Measurements from ENCODE around the gene CD28. TPM values are rescaled to one million over a fixed set of nuclear protein-coding genes. Genes with fewer than 3 reads are reported as not detected.
A peak's percentile ranks its signal among the peaks of the same experiment; 100 is the strongest.
"Not testable (repeated sequence)": the region's sequence is repeated elsewhere in the genome, so short reads cannot be mapped to it uniquely, and the experiment has no call there.

CD28 gene
- total RNA-seq, 1 donor from 2014 or later, result 1.5 TPM

GRCh38 chr2:203685789-203686420, 20.5 kb upstream of the CD28 start:
- DNase-seq (ENCODE audit: low spot score) (no peak), ATAC-seq (no peak)

DNA sequence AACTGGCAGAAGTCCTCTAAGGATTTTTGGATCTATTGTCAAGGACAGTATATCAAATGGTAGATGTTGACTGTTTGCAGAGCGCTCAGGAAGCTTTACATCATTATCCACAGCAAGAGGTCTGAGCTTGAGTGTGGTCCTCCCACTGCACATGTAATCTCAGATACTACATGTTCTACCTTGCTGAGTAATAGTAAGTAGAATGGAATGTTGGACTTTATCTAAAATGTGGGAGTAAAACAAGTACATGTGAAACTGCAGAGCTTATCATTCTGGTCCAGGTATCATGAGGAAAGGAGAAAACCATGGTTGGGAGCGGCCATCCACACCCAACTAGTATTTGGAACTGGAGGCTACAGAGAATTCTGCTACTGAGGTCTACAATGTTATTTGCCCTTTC, 19.3 kb upstream of the CD28 start:
- ATAC-seq, result no peak

DNA sequence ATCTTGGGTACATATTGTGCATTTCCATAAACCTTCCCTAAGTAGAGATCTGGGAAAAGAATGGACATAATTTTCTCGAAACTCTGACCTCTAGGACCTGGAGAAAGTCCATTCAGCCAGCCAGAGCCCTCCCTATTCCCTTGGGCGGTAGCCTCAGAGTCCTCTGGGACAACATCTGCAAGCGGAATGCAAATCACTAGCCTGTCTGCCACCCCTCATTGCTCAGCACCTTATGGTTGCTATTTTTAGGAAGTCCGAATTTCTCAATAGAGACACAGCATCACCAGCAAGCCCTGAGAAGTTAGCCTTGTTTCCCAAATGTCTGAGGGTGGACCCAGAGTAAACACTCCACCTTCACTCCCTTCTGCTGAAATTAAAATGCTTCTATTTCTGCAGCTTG, 17.6 kb upstream of the CD28 start:
- ATAC-seq (peak; percentile 52), DNase-seq (ENCODE audit: low spot score) (no peak)

More for the DNA sequence above, 19.3 kb upstream of the CD28 start:
- no peak for DNase-seq (ENCODE audit: low spot score)

GRCh38 chr2:203689426-203690116, 16.9 kb upstream of the CD28 start:
- no peak for ATAC-seq

DNA sequence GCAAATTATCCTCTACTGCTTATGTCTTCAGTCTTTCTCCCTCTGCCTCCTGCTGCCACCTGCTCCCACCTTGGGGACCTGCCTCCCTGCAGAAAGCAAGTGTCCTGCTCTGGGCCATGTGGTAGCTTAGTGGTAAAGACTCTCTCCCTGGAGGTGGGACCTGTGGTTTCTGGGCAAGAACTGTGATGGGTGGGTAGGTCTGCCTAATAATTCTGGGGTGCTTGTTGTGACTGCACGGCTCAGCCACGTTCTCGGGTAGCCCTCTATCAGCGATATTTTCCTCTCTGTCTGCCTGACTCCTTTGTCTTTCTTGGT, 16.4 kb upstream of the CD28 start:
- no peak for DNase-seq (ENCODE audit: low spot score)
- ATAC-seq, result no peak

More at GRCh38 chr2:203689426-203690116, 16.9 kb upstream of the CD28 start:
- no peak for DNase-seq (ENCODE audit: low spot score)

GRCh38 chr2:203690441-203691047, 15.9 kb upstream of the CD28 start:
- ATAC-seq (peak; percentile 19), DNase-seq (ENCODE audit: low spot score) (no peak)

DNA sequence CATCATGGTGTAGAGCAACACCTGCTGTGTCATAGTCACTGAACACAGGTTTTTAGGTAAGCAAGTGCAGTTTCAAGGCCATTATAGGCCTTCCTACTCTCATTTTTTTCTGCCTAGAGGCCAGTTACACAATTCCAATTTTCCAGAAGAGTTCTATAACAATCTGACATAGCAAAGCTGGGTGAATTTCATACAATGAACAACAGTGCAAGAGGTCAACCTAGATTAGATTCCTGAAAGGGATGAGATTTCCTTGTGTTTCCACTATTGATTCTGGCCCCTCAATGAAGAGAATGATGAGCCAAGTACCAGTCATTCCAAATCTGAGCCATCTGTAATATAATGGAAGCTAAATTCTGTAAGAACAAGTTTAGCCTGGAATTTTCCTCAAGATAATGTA, 15.3 kb upstream of the CD28 start:
- peak; percentile 33 for ATAC-seq
- no peak for DNase-seq (ENCODE audit: low spot score)

DNA sequence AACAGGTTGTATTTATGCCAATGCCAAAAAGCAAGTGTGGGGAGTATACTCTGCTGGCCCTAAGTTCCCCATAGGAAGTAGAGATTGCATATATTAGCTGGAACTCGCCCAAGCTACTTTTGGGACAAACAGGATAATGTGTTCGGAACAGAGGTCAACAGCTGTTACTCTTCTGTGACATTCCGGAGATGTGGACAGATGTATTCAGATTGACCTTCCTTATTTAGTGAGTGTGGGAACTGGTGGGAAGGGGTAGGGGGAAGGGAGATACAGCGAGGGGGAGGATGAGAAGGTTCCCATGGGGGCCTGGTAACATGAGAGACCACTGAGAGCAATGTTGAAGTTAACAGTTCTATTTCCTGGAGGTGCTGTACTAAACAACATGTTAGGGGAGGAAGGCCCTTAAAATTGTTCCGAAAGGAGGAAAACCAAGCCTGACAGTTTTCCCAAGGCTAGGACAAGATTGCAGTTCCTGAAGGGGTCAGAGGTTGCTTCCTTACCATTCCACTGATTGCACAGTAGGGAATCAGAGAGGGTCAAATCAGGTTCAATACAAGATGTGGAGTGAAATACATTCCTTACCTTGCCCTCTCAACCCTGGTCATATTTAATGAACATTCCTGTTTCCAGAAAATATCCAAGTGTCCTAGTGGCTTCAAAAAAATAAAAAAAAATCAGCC, 14.3 kb upstream of the CD28 start:
- ATAC-seq, result peak; percentile 49
- no peak for DNase-seq (ENCODE audit: low spot score)

- ATAC-seq (peak; percentile 37), DNase-seq (ENCODE audit: low spot score) (no peak)
These were observed 13.1 kb upstream of the CD28 start for GRCh38 chr2:203693242-203693879.

DNA sequence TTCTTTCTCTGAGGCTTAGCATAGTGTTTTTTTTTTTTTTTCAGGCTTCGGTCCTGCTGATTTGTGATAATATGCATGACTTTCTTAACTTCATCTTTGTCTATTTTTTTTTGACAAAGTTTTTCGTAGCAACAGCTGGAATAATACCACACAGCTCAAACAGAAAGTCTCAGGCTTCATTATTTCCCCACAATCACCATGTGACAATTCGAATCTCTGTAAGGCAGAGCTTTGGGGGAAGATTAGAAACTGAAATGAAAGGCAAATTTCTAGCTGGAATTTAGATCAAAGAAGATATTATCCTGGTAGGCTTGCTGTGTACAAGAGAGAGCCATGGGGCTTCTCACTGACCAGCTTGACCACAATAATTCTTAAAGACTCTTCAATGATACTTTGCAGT, 12.2 kb upstream of the CD28 start:
- DNase-seq (ENCODE audit: low spot score), result no peak
- no peak for ATAC-seq

DNA sequence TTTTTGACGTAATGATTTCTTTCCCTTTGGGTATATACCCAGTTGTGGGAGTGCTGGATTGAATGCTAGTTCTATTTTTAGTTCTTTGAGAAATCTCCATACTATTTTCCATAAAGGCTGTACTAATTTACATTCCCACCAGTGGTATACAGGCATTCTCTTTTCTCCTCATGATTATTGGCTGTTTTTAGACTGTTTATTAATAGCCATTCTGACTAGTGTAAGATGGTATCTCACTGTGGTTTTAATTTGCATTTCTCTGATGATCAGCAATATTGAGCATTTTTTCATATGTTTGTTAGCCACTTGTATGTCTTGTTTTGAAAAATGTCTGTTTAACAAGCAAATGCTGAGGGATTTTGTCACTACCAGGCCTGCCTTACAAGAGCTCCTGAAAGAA, 9.2 kb upstream of the CD28 start:
- DNase-seq (ENCODE audit: low spot score), result no peak
- ATAC-seq, result no peak

GRCh38 chr2:203697763-203698162, 8.7 kb upstream of the CD28 start:
- not testable (repeated sequence) for ATAC-seq; DNase-seq (ENCODE audit: low spot score)

DNA sequence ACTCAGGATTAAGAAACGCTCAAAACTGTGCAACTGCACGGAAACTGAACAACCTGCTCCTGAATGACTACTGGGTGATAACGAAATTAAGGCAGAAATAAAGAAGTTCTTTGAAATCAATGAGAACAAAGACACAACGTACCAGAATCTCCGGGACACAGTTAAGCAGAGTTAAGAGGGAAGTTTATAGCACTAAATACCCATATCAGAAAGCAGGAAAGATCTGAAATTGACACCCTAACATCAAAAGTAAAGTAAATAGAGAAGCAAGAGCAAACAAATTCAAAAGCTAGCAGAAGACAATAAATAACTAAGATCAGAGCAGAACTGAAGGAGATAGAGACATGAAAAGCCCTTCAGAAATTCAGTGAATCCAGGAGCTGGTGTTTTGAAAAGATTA, 8.0 kb upstream of the CD28 start:
- DNase-seq (ENCODE audit: low spot score); ATAC-seq: not testable (repeated sequence)

DNA sequence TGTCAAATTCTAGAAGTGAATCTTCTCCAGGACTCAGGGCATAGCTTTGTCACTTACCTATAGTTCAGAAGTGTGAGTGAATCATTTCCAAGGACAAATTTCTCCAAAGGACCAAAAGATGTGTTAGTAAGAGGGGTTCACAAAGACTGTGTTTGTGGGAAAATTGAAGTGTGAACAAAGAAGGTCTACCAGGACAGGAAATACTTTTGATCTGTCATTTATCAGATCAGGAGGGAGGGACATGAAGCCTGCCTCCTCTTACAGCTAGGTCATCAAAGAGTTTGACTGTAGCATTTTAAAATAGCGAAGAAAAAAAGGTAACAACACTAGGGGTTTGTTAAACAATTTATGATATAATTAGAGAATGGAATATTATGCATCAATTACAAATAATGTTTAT, 2.0 kb upstream of the CD28 start:
- no peak for ATAC-seq
- DNase-seq (ENCODE audit: low spot score), result no peak

- ATAC-seq (no peak), DNase-seq (ENCODE audit: low spot score) (no peak)
These were observed 1.3 kb upstream of the CD28 start for GRCh38 chr2:203705178-203705577.

DNA sequence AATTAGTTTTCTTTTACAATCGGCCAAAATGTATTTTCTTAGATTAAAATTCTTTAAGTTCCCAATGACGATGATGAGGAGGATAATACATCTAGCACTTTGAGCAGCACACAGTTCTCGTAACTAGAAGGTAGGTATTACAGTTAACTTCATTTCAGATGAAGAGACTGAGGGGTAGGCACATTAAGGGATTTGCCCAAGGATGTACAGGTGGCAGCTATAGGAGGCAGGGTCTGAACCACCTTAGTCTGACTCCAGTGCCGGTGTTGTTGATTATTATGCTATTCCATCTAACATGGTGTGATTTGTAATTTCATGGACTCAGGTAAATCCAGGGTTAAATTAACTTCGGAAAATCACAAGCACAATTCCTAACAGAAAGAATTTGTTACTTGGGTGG, 1.1 kb downstream of the CD28 start:
- ATAC-seq, result no peak
- no peak for DNase-seq (ENCODE audit: low spot score)

GRCh38 chr2:203708846-203709396, 2.5 kb downstream of the CD28 start:
- ATAC-seq (no peak), DNase-seq (ENCODE audit: low spot score) (no peak)

GRCh38 chr2:203709416-203710040, 3.1 kb downstream of the CD28 start:
- DNase-seq (ENCODE audit: low spot score), result no peak
- peak; percentile 72 for ATAC-seq

GRCh38 chr2:203710226-203710625, 3.8 kb downstream of the CD28 start:
- no peak for DNase-seq (ENCODE audit: low spot score)
- ATAC-seq, result no peak

GRCh38 chr2:203710952-203711351, 4.5 kb downstream of the CD28 start:
- DNase-seq (ENCODE audit: low spot score) (no peak), ATAC-seq (no peak)

GRCh38 chr2:203711399-203711798, 5.0 kb downstream of the CD28 start:
- DNase-seq (ENCODE audit: low spot score) (no peak), ATAC-seq (no peak)
